ENCODE results near the gene DDAH1. TPM values are rescaled to one million over a fixed set of nuclear protein-coding genes. Genes with fewer than 3 reads are reported as not detected.

Gene DDAH1
- total RNA-seq, 1 donor from 2014 or later: 45.2 TPM

- no peak for DNase-seq (ENCODE audit: low spot score in 2 of 2)
- FAIRE-seq: no peak
Observed at GRCh38 chr1:85404408-85404807, 60.6 kb downstream of the DDAH1 start.

DNA sequence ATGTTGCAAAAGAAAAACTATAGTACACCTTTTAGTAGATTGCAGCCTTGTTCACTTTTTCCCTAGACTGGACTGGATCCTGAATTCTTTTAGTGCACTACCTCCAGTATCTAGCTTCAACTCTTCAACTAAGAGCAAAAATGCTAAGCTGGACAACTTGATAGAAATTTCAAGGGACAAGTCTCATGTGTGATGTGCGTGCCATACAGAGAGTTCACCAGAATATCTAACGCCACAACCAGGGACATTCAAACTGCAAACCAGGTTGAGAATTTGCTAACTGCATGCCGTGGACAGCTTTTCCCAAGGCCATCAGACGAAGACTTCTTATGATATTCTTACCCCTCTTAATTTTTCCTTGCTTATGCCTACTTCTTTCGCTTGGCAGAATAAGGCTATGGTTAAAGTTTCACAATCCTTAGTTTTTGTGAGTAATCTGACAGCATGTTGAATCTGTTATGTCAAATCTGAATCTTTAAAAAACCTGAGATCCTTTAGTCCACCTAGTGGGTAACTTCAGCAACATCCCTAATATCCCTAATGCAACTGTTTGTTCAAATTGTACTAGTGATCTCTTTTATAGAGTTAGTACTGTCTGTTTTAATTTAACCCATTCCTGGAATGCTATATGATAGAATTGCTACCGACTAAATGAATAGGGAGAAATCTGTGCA is 66.4 kb downstream of the DDAH1 start:
- DNase-seq (ENCODE audit: low spot score in 2 of 2) (no peak), FAIRE-seq (no peak)

DNA sequence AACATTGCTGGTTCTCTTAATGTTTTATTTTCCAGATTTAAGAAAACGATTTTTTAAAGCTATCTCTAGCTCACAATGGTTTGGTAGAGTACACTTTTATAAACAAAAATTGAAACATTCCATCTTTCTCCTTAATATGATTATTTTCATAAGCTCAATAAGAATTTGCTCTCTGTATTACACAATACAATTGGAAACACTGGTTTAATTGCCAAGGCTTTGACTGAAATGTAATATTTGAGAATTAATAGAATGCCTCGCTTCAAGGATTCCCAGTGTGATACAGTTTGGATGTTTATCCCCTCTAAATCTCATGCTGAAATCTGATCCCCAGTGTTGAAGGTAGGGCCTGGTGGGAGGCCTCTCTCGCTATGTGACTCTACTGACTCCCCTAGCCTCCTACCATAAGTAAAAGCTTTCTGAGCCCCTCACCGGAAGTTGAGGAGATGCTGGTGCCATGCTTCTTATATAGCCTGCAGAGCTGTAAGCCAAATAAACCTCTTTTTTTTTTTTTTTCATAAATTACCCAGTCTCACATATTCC is 67.4 kb downstream of the DDAH1 start:
- no peak for FAIRE-seq
- no peak for DNase-seq (ENCODE audit: low spot score in 2 of 2)

GRCh38 chr1:85396194-85396593 is 68.8 kb downstream of the DDAH1 start:
- DNase-seq (ENCODE audit: low spot score in 2 of 2) (no peak), FAIRE-seq (no peak)

- FAIRE-seq (no peak), DNase-seq (ENCODE audit: low spot score in 2 of 2) (no peak)
Observed at GRCh38 chr1:85394130-85394529, 70.8 kb downstream of the DDAH1 start.

GRCh38 chr1:85393490-85393889 is 71.5 kb downstream of the DDAH1 start:
- no peak for DNase-seq (ENCODE audit: low spot score in 2 of 2)
- FAIRE-seq: no peak

GRCh38 chr1:85388416-85388815 is 76.5 kb downstream of the DDAH1 start:
- DNase-seq (ENCODE audit: low spot score in 2 of 2) (no peak), FAIRE-seq (no peak)

DNA sequence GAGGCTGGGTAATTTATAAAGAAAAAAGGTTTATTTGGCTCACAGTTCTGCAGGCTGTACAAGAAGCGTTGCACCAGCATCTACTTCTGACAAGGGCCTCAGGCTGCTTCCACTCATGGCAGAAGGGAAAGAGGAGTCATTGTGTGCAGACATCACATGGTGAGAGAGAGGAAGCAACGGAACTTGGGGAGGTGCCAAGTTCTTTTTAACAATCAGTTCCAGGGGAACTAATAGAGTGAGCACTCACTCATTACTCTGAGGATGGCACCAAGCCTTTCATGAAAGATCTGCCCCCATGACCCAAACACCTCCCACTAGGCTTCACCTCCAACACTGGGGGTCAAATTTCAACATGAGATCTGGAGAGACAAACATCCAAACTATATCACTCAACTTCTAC is 77.2 kb downstream of the DDAH1 start:
- no peak for FAIRE-seq
- DNase-seq (ENCODE audit: low spot score in 2 of 2): no peak

DNA sequence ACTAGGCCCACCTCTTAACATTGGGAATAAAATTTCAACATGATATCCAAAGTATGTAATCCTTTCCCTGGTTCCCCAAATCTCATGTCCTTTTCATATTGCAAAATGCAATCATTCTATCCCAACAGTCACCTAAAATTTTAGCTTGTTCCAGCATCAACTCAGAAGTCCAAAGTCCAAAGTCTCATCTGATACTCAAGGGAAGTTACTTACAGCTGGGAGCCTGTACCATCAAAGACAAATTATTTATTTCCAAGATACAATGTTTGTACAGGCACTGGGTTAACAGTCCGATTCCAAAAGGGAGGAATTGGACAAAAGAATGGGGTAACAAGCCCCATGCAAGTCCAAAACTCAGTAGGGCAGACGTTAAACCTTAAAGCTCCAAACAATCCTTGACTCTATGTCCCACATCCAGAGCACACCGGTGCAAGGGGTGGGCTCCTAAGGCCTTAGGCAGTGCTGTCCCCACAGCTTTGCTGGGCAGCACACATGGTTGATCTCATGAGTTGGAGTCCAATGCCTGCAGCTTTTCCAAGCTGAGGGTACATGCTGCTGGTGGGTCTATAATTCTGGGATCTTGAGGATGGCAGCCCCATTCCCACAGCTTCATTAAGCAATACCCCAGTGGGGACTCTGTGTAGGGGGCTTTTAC is 78.8 kb downstream of the DDAH1 start:
- DNase-seq (ENCODE audit: low spot score in 2 of 2) (no peak), FAIRE-seq (no peak)

GRCh38 chr1:85379203-85380136 is 85.5 kb downstream of the DDAH1 start:
- FAIRE-seq: no peak
- DNase-seq (ENCODE audit: low spot score in 2 of 2): no peak

GRCh38 chr1:85378534-85378933 is 86.4 kb downstream of the DDAH1 start:
- FAIRE-seq: no peak

DNA sequence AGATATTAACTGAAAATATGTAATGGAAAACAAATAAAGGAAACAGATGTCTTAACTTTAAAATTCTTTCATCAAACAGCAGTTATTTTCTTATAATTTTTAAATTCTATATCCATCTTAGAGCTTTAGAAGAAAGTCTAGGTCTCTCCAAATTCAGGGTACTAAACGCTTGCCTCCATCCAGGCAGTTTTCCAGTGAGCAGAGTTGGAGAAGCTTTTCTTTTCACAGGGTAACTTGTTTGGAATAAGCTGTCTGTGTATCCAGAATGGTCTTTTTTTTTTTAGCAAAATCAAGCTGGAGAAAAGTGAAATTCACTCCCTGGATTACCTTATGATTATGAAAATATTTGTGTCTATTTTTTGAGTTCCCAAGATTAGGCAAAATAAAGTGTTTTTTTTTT is 88.6 kb downstream of the DDAH1 start:
- no peak for DNase-seq (ENCODE audit: low spot score in 2 of 2)

More at GRCh38 chr1:85378534-85378933, 86.4 kb downstream of the DDAH1 start:
- DNase-seq (ENCODE audit: low spot score in 2 of 2): no peak

DNA sequence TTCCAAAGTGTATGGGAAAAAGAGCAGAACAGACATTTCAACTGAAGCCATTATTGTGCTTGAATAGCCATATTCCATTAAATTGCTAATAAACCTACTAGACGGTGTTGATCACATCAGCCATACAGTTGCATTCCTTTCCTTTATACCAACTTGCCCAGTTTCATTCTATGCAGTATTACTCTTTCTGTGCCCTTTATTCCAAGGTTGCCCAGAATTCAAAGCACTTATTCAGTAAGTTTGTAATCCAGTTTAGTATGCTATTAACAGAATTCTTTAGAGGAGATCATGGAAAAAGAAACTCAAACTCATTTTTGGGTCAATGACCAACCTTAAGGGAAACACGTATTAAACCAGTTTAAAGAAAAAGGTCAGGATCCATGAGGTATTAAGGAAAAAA is 89.5 kb downstream of the DDAH1 start:
- FAIRE-seq (no peak), DNase-seq (ENCODE audit: low spot score in 2 of 2) (no peak)

More for the DNA sequence above, 88.6 kb downstream of the DDAH1 start:
- FAIRE-seq: no peak

GRCh38 chr1:85374160-85374559 is 90.8 kb downstream of the DDAH1 start:
- FAIRE-seq: no peak

GRCh38 chr1:85373378-85373708 is 91.6 kb downstream of the DDAH1 start:
- FAIRE-seq (no peak), DNase-seq (ENCODE audit: low spot score in 2 of 2) (no peak)

More at GRCh38 chr1:85374160-85374559, 90.8 kb downstream of the DDAH1 start:
- DNase-seq (ENCODE audit: low spot score in 2 of 2): no peak

GRCh38 chr1:85372683-85373377 is 92.1 kb downstream of the DDAH1 start:
- no peak for FAIRE-seq
- DNase-seq (ENCODE audit: low spot score in 2 of 2): no peak

- no peak for FAIRE-seq
- DNase-seq (ENCODE audit: low spot score in 2 of 2): no peak
Observed at GRCh38 chr1:85371021-85371420, 93.9 kb downstream of the DDAH1 start.

DNA sequence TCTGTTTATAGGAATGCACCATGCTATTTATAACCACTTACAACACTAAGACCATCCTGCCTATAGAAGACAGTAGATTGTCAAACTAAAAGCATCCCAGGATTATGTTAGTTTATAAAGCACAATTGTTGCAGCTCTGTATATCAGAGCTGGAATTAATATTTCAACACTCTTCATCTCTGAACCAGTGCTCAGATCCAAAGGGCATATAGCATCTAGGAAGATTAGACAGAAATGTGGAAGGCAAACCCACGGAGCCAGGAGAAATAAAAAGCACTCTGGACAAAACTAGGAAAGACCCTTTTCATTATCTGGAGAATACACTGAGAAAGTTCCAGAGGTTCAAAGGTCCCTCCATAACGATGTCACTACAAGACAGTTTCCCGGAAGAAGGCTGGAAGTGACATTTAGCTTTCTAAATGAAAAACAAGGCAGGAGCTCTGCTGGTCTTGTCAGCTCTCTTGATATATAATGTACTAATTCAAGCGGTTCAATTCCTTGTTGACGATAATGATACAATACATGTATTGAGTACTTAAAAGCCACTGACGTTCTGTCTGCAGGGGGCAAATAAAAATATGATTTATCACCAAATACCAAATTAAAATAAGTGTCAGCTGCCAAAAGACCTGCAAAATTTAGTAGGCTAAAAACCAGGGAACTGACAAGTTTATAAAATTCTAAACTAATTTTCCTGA is 96.7 kb downstream of the DDAH1 start:
- FAIRE-seq: no peak
- no peak for DNase-seq (ENCODE audit: low spot score in 2 of 2)

DNA sequence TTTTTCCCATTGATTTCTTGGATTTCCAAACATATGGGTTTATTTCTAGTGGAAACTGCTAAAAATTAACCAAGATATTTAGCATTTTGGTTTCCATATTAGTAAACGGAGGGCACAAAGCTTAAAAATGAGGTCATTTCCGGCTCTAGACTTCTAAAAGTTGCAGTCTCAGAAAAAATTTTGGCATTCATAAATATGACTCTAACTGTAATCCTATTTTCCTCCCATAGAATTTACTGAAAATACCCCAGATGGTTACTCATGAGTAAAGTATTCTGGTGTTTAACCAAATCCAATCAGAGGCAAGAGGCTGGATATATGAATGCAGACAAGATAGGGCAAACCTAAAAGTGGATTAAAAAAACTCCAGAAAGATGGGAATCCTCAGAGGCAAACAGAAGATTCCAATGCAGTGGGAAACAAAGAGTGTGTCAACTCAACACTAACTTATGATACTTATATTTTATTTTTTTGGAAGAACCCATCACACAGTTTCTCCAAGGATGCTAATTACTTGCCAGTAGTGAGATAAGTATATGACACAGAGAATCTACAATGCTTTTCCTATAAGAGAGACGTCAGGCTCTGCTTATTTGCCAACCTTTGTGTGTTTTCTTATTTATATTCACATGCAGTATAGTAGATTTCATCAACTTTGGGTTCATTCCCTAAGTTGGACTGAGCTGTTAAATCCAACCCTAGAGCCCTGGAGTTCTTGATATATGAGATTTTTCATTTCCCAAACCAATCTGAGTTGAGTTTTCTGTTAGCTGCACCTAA is 98.4 kb downstream of the DDAH1 start:
- no peak for FAIRE-seq
- no peak for DNase-seq (ENCODE audit: low spot score in 2 of 2)
